K562 (cell line): ENCODE measurements around the gene FKBP2. TPM values are rescaled to one million over a fixed set of nuclear protein-coding genes. Genes with fewer than 3 reads are reported as not detected.

ENCODE experiments used
- ATAC-seq: fragments of 200-7000 bp; cut with Tn5 transposase; 3 replicates; pipeline ENCODE4 v1.9.1; 2020; ENCODE audit warnings: moderate library complexity
- BruUV-seq: library from RNA; stranded (reverse); fragments of 400-500 nt; replicated peaks from 2 replicates; lab custom pipeline; 2021; lab: Mats Ljungman, UMichigan
- CTCF ChIA-PET: fragments of 300-600 bp; formaldehyde crosslinking; extraction: SDS; loops from one replicate; lab custom pipeline; 2021; ENCODE audit warnings: low intra/inter-chr PET ratio; lab: Yijun Ruan, JAX
- POLR2A ChIA-PET: fragments of 300-600, 350-650 bp; sonication (Branson Sonifier 250); formaldehyde crosslinking; extraction: SDS; loops from one replicate; lab custom pipeline; 2021; ENCODE audit warnings: antibody characterized with exemption, inconsistent platforms; lab: Yijun Ruan, JAX
- DNase-seq, 4 experiments: peaks; one replicate each; pipeline versions ENCODE4 v3.0.0 to v3.0.0-alpha.2; 2011 to 2018; ENCODE audit warnings: low spot score in 3 of 4, mixed read lengths in 3 of 4; ENCODE audit errors: extremely low read depth in 1 of 4
- FAIRE-seq: peaks from 2 replicates; lab custom pipeline; 2011; peaks lifted over from hg19 to GRCh38; lab: Jason Lieb, UNC
- H2AFZ ChIP-seq: 2 replicates; pipeline ENCODE4 v1.6.0; 2011; ENCODE audit warnings: low read depth, low read length, control low read depth, inconsistent platforms
- H3K27ac ChIP-seq: fragments of 200-600 bp; 3 replicates; pipeline ENCODE4 v1.8.0; 2011; ENCODE audit warnings: low read depth, mild to moderate bottlenecking, control low read depth, inconsistent platforms, low read length, moderate library complexity, mixed read lengths; ENCODE audit errors: extremely low read depth
- H3K27me3 ChIP-seq, 2 experiments: fragments of 300-600 bp in 1 of 2; 2 replicates in 1 of 2; 3 replicates in 1 of 2; pipeline versions ENCODE4 v1.6.0 to v1.8.0; 2011; ENCODE audit warnings: inconsistent platforms in 2 of 2, low read length in 2 of 2, mild to moderate bottlenecking in 1 of 2, mixed read lengths in 1 of 2, moderate library complexity in 1 of 2; ENCODE audit not compliant: control insufficient read depth in 2 of 2, insufficient read depth in 2 of 2
- H3K36me3 ChIP-seq: fragments of 300-600 bp; 3 replicates; pipeline ENCODE4 v1.8.0; 2011; ENCODE audit warnings: mild to moderate bottlenecking, low read length, inconsistent platforms; ENCODE audit not compliant: control insufficient read depth, insufficient read depth
- H3K4me1 ChIP-seq, 2 experiments: fragments of 200-600 bp in 1 of 2; replicated peaks in 1 of 2; 2 replicates in 1 of 2; 3 replicates in 1 of 2; pipeline versions ENCODE4 v1.5.1 to v1.8.0; 2011; ENCODE audit warnings: inconsistent platforms in 2 of 2, low read length in 2 of 2, mild to moderate bottlenecking in 1 of 2, mixed read lengths in 1 of 2, moderate library complexity in 1 of 2; ENCODE audit not compliant: control insufficient read depth in 2 of 2, insufficient read depth in 2 of 2
- H3K4me2 ChIP-seq: 2 replicates; pipeline ENCODE4 v1.6.1; 2011; ENCODE audit warnings: low read length, control low read depth, inconsistent platforms, mixed read lengths; ENCODE audit not compliant: insufficient read depth
- H3K4me3 ChIP-seq: fragments of 200-600 bp; sonication (generic), shearing (Covaris generic); 2 replicates; pipeline ENCODE4 v1.5.1; 2016; ENCODE audit warnings: control low read depth, inconsistent platforms
- H3K79me2 ChIP-seq: fragments of 200-600 bp; 3 replicates; pipeline ENCODE4 v1.8.0; 2011; ENCODE audit warnings: low read length, inconsistent platforms; ENCODE audit not compliant: control insufficient read depth, insufficient read depth
- H3K9ac ChIP-seq, 2 experiments: 2 replicates each; pipeline versions ENCODE4 v1.6.0 to v1.6.1; 2011; ENCODE audit warnings: low read depth in 2 of 2, low read length in 2 of 2, control low read depth in 1 of 2, inconsistent platforms in 1 of 2, mild to moderate bottlenecking in 1 of 2, mixed read lengths in 1 of 2; ENCODE audit not compliant: insufficient read depth in 1 of 2
- H3K9me1 ChIP-seq: one replicate; pipeline ENCODE4 v1.6.0; 2011; ENCODE audit warnings: inconsistent platforms, mild to moderate bottlenecking, low read length, moderate library complexity; ENCODE audit not compliant: control insufficient read depth, insufficient read depth
- H3K9me3 ChIP-seq: replicated peaks from 2 replicates; pipeline ENCODE4 v1.5.1; 2011; ENCODE audit warnings: low read depth, low read length, inconsistent platforms; ENCODE audit not compliant: control insufficient read depth, insufficient read depth
- H4K20me1 ChIP-seq: replicated peaks from 2 replicates; pipeline ENCODE4 v1.6.1; 2011; ENCODE audit warnings: low read length, inconsistent platforms, mixed read lengths; ENCODE audit not compliant: control insufficient read depth, insufficient read depth
- CBFA2T2 ChIP-seq: fragments of 450-650 bp; conservative IDR thresholded peaks from 2 replicates; pipeline ENCODE4 v1.6.1; 2017; ENCODE audit warnings: mild to moderate bottlenecking
- CREB3L1 ChIP-seq: fragments of 450-650 bp; IDR thresholded peaks from 2 replicates; pipeline ENCODE4 v1.6.1; 2014; ENCODE audit warnings: low read depth, mild to moderate bottlenecking, moderate library complexity, borderline replicate concordance
- HDAC3 ChIP-seq: fragments of 450-650 bp; IDR thresholded peaks from 2 replicates; pipeline ENCODE4 v1.6.1; 2018; ENCODE audit warnings: borderline replicate concordance, mild to moderate bottlenecking, moderate library complexity; ENCODE audit not compliant: partially characterized antibody
- MITF ChIP-seq: IDR thresholded peaks from 2 replicates; pipeline ENCODE4 v1.6.1; 2014; ENCODE audit warnings: antibody characterized with exemption
- PKNOX1 ChIP-seq: fragments of 450-650 bp; IDR thresholded peaks from 2 replicates; pipeline ENCODE4 v1.6.1; 2016
- SAP30 ChIP-seq: fragments of 200-600 bp; sonication (generic); IDR thresholded peaks from 2 replicates; pipeline ENCODE4 v1.6.1; 2012; ENCODE audit warnings: borderline replicate concordance, low read depth, mild to moderate bottlenecking, moderate library complexity, low read length, control low read depth, inconsistent platforms; ENCODE audit not compliant: insufficient read depth, poor library complexity, severe bottlenecking
- ZNF121 ChIP-seq: sonication (generic); formaldehyde crosslinking; conservative IDR thresholded peaks from 2 replicates; pipeline ENCODE4 v1.8.0; 2022; ENCODE audit warnings: missing genetic modification reagents
- ZNF143 ChIP-seq: sonication (generic); formaldehyde crosslinking; IDR thresholded peaks from 2 replicates; pipeline ENCODE4 v1.9.0; 2022; ENCODE audit warnings: mild to moderate bottlenecking, missing genetic modification reagents
- ZNF655 ChIP-seq: fragments of 250-450 bp; sonication (Bioruptor Pico); IDR thresholded peaks from 2 replicates; pipeline ENCODE4 v1.5.0; 2021
- WGBS: fragments of 100-300 bp; shearing (Covaris generic); methylation state at CpG from one replicate; pipeline ENCODE4 v1.1.6; 2016; ENCODE audit warnings: low coverage, mixed read lengths; ENCODE audit not compliant: insufficient coverage; ENCODE audit errors: missing lambda C conversion rate; 5-methylcytosine and 5-hydroxymethylcytosine counted together
- in situ Hi-C: fragments of 300-500 bp; cut with MboI; formaldehyde crosslinking; loops from 4 replicates; pipeline ENCODE4 v1.15.0; 2018; ENCODE audit warnings: inconsistent platforms, mixed read lengths
- intact Hi-C: fragments of 100-400 bp; cut with micrococcal nuclease; formaldehyde crosslinking; loops from 2 replicates; pipeline ENCODE4 v1.14.2; 2022
- polyA plus RNA-seq, 8 experiments: library from polyadenylated mRNA; depleted of rRNA in 4 of 8; stranded (reverse) in 5 of 8; unstranded in 3 of 8; fragments of >200 nt; fragmentation: Nextera tagmentation in 2 of 8; fragmentation: Illumina TruSeq in 1 of 8; extraction: Ambion mirVana in 2 of 8; extraction: Trizol in 1 of 8; gene quantifications; 2 replicates each; pipeline versions ENCODE4 v1.2.1 to v1.2.3, GENCODE V29; 2011 to 2014; ENCODE audit warnings: inconsistent platforms in 1 of 8, missing spikeins in 1 of 8
- total RNA-seq, 7 experiments: library from RNA; depleted of rRNA in 6 of 7; stranded (reverse); fragments of >200 nt in 6 of 7; fragmentation: Illumina TruSeq in 2 of 7; extraction: Trizol in 2 of 7; gene quantifications; 2 replicates each; pipeline versions ENCODE4 v1.2.1 to v1.2.3, GENCODE V29; 2011 to 2021; ENCODE audit warnings: low replicate concordance in 1 of 7

Gene FKBP2
- total and polyA plus RNA-seq, 9 of the 15 experiments (the other 6 are each of a cell fraction or from before 2014, with no cell fraction given) = 3.5 to 151 (median 58.1) TPM

GRCh38 chr11:64198511-64198910, 42.4 kb upstream of the FKBP2 start:
- Histone ChIP-seq H3K79me2 (peaks cover 15% of the 10 kb centered on the region), H3K9ac (no peak overlapping the region), H3K27me3 (no peaks in the 10 kb centered on the region), H3K9me3 (no peaks in the 10 kb centered on the region), H3K9me1 (no peaks in the 10 kb centered on the region), H2AFZ (no peak overlapping the region), H3K4me2 (no peak overlapping the region), H3K4me3 (no peak overlapping the region), H3K4me1 (peaks cover under 1 to 4% of the 10 kb centered on the region in 2 experiments; a peak in 2 of 5 replicates), H4K20me1 (no peaks in the 10 kb centered on the region), H3K27ac (no peak overlapping the region), H3K36me3 (peaks cover 94% of the 10 kb centered on the region)
- ATAC-seq = no peak
- 90% methylated on average over 2 of the region's 2 CpGs for WGBS
- CTCF ChIA-PET = no interaction called here
- no peak for DNase-seq
- intact Hi-C loops (no loop called here), in situ Hi-C loops (no loop called here)
- POLR2A ChIA-PET = interaction anchor here (1.5 kb wide), 1 partner anchor 8 kb away, joined by 4 read pairs; the partner anchor contains the start of gene FERMT3
- BruUV-seq = no TSS peak
- 0 out of 2 replicates have a peak, but pooled peaks have one; percentile 30 for TF ChIP-seq ZNF121 (CRISPR knock-in tag)
- no peak for TF ChIP-seq ZNF143 (CRISPR knock-in tag)
- no peak for TF ChIP-seq HDAC3
- FAIRE-seq = no peak

- Histone ChIP-seq H3K9me1 (no peaks in the 10 kb centered on the region), H3K27me3 (no peaks in the 10 kb centered on the region), H3K36me3 (peaks cover 92% of the 10 kb centered on the region), H2AFZ (no peak overlapping the region), H3K9me3 (no peaks in the 10 kb centered on the region), H3K27ac (no peak overlapping the region), H3K4me2 (no peak overlapping the region), H3K4me3 (no peak overlapping the region), H3K79me2 (peaks cover 12% of the 10 kb centered on the region), H3K4me1 (peaks cover 24 to 31% of the 10 kb centered on the region in 2 experiments; a peak in 4 of 5 replicates), H4K20me1 (no peaks in the 10 kb centered on the region; the same call in 1 of the 2 replicates), H3K9ac (no peak overlapping the region)
- FAIRE-seq (no peak), ATAC-seq (no peak), DNase-seq (no peak)
- POLR2A ChIA-PET = interaction anchor here (0.6 to 8.2 kb wide), 5 partner anchors 13 to 101 kb away, joined by 3 to 68 read pairs (median 3); partner anchors contain the start of genes CATSPERZ, ESRRA and STIP1
- intact Hi-C loops = no loop called here
- BruUV-seq = no TSS peak
- in situ Hi-C loops = no loop called here
- 88% methylated on average over 3 of the region's 3 CpGs for WGBS
- CTCF ChIA-PET = no interaction called here
- TF ChIP-seq ZNF655 (CRISPR knock-in tag) (no peak), CREB3L1 (no peak), SAP30 (no peak), MITF (no peak), CBFA2T2 (no peak), PKNOX1 (peak; percentile 14; the same call in 1 of the 2 replicates)
Measured at GRCh38 chr11:64201543-64201942, 39.4 kb upstream of the FKBP2 start.
